Central memory CD8-positive, alpha-beta T cell (primary cell): ENCODE data around the gene GATA1.
A peak's percentile ranks its signal among the peaks of the same experiment; 100 is the strongest.

Source experiments
- ATAC-seq: fragments of 150-1000 bp; cut with Tn5 transposase; replicated peaks from 2 replicates; pipeline ENCODE4 v1.10.0; 2022; ENCODE audit warnings: mild to moderate bottlenecking, moderate FRiP score, moderate number of reproducible peaks; ENCODE audit not compliant: poor library complexity, severe bottlenecking; ENCODE audit errors: extremely low read depth
- DNase-seq, 2 donors: peaks; one replicate each; pipeline ENCODE4 v3.0.0; 2021; ENCODE audit warnings: low spot score in 2 of 2
- H3K27ac Mint-ChIP-seq: one replicate; pipeline ENCODE4 v1.8.0; 2022; ENCODE audit warnings: low read depth, mild to moderate bottlenecking, moderate library complexity, mixed read lengths
- H3K27me3 Mint-ChIP-seq: one replicate; pipeline ENCODE4 v1.8.0; 2022; ENCODE audit warnings: mixed read lengths
- H3K36me3 Mint-ChIP-seq: one replicate; pipeline ENCODE4 v1.8.0; 2022; ENCODE audit warnings: mild to moderate bottlenecking, moderate library complexity, mixed read lengths; ENCODE audit not compliant: insufficient read depth
- H3K4me1 Mint-ChIP-seq: one replicate; pipeline ENCODE4 v1.8.0; 2022; ENCODE audit warnings: mixed read lengths
- H3K4me3 Mint-ChIP-seq: one replicate; pipeline ENCODE4 v1.8.0; 2022; ENCODE audit warnings: mild to moderate bottlenecking, moderate library complexity, mixed read lengths
- H3K9me3 Mint-ChIP-seq: one replicate; pipeline ENCODE4 v1.8.0; 2022; ENCODE audit warnings: mixed read lengths

GATA1 gene

DNA sequence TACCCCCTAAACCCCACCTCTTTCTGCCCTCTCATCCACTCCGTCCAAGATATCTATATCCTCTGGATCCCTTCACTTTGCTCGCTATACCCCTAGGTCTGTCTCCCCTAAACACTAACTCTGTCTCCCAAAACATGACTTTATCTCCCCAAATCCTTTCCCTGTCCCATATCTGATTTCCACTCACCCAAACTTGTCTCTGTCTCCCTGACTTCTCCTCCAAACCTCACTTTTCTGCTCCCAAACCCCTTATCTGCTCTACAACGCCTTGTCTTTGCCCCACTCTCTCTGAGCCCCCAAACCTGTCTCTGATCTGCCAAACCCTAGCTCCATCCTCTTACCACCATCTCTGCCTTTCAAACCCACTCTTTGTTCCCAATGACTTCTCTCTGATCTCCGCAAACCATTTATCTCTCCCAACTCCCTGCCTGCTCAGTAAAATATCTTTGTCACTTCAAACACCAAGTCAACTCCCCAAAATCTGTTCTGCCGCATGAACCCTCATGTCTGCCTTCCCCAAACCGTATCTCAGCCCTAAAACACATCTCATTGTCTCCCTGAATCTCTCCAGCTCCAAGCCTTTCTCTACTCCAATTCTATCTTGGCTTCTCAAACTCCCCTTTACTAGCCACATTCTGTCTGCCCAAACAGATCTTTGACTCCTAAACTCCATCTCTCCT is 575 bp downstream of the GATA1 start:
- H3K36me3 Mint-ChIP-seq: no peaks in the 10 kb centered on the region
- ATAC-seq: no peak
- no peak overlapping the region for H3K4me3 Mint-ChIP-seq
- H3K27ac Mint-ChIP-seq: no peak overlapping the region
- H3K9me3 Mint-ChIP-seq: no peaks in the 10 kb centered on the region
- no peak for DNase-seq
- H3K27me3 Mint-ChIP-seq: peaks cover 9% of the 10 kb centered on the region
- peaks cover 19% of the 10 kb centered on the region for H3K4me1 Mint-ChIP-seq

GRCh38 chrX:48787505-48788443 is 1.4 kb downstream of the GATA1 start:
- no peak overlapping the region for H3K4me3 Mint-ChIP-seq
- DNase-seq (no peak), ATAC-seq (no peak)
- no peaks in the 10 kb centered on the region for H3K9me3 Mint-ChIP-seq
- H3K27me3 Mint-ChIP-seq: peaks cover 9% of the 10 kb centered on the region
- peaks cover 19% of the 10 kb centered on the region for H3K4me1 Mint-ChIP-seq
- H3K36me3 Mint-ChIP-seq: no peaks in the 10 kb centered on the region
- peak overlapping the region; percentile 44 for H3K27ac Mint-ChIP-seq

DNA sequence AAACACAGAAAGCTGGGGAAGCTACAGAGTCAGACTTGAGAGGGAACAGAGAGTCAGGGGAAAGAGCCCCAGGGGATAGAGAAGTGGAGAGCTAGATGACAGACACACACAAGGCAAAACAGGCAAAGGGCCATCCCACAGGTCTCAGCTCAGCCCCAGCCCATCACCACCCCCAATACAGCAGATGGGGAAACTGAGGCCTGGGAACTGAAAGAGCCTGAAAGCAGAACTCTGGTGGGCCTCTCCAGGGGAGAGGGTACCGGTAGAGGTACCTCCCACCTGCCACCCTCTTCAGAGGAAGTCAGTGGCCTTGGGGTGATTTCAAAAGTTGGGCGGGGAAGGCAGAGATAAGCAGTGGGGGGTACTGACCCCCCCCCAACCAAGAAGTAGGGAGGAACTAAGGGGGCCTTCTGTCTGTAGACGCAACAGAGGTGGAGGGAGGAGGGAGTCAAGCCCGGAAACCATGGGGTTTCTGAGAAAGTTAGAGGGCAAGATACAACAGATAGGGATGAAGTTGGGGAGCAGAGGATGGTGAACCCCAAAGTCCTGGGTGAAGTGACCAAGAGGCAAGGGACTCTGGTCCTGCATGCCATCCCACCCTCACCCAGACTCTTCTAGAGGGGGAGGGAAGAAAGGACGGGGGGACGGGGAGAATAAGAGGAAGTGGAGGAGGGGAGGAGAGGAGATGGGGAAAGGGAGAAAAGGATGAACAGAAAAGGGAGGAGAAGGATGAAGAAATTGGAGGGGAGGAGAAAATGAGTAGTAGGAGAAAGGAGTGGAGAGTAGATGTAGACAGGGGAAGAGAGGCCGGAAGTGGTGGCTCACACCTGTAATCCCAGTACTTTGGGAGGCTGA is 3.2 kb downstream of the GATA1 start:
- Mint-ChIP-seq H3K36me3 (peaks cover 2% of the 10 kb centered on the region), H3K9me3 (no peaks in the 10 kb centered on the region), H3K4me1 (peaks cover 19% of the 10 kb centered on the region), H3K4me3 (no peak overlapping the region), H3K27me3 (peaks cover 9% of the 10 kb centered on the region), H3K27ac (peak overlapping the region; percentile 44)
- no peak for DNase-seq
- ATAC-seq: no peak

- no peak for DNase-seq
- H3K27ac Mint-ChIP-seq: peak overlapping the region; percentile 44
- peaks cover 2% of the 10 kb centered on the region for H3K36me3 Mint-ChIP-seq
- no peak overlapping the region for H3K4me3 Mint-ChIP-seq
- no peaks in the 10 kb centered on the region for H3K9me3 Mint-ChIP-seq
- peaks cover 19% of the 10 kb centered on the region for H3K4me1 Mint-ChIP-seq
- H3K27me3 Mint-ChIP-seq: peaks cover 9% of the 10 kb centered on the region
- no peak for ATAC-seq
Measured at GRCh38 chrX:48790477-48790876, 4.1 kb downstream of the GATA1 start.

- H3K27ac Mint-ChIP-seq: no peak overlapping the region
- no peaks in the 10 kb centered on the region for H3K9me3 Mint-ChIP-seq
- H3K4me3 Mint-ChIP-seq: no peak overlapping the region
- peaks cover 9% of the 10 kb centered on the region for H3K27me3 Mint-ChIP-seq
- peaks cover 19% of the 10 kb centered on the region for H3K4me1 Mint-ChIP-seq
- H3K36me3 Mint-ChIP-seq: peaks cover 2% of the 10 kb centered on the region
- ATAC-seq (no peak), DNase-seq (no peak)
Measured at GRCh38 chrX:48791063-48791820, 4.9 kb downstream of the GATA1 start.

DNA sequence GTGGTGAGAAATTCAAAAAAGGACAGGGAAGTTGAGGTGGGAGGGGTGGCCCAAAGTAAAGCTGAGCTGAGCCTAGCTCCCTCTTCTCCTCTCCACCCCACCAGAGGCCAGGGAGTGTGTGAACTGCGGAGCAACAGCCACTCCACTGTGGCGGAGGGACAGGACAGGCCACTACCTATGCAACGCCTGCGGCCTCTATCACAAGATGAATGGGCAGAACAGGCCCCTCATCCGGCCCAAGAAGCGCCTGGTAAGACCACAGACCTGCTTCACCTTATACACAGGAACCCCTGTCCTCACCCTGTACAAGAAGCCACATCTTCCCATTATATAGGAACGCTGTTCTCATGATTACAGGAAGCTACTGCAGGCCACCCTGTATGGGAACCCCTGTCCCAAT is 5.8 kb downstream of the GATA1 start:
- Mint-ChIP-seq H3K9me3 (no peaks in the 10 kb centered on the region), H3K4me1 (peaks cover 19% of the 10 kb centered on the region), H3K27ac (no peak overlapping the region), H3K4me3 (no peak overlapping the region), H3K36me3 (peaks cover 2% of the 10 kb centered on the region), H3K27me3 (peaks cover 1% of the 10 kb centered on the region)
- DNase-seq (no peak), ATAC-seq (no peak)

GRCh38 chrX:48793935-48794334 is 7.5 kb downstream of the GATA1 start:
- Mint-ChIP-seq H3K27me3 (no peaks in the 10 kb centered on the region), H3K9me3 (no peaks in the 10 kb centered on the region), H3K4me3 (no peak overlapping the region), H3K27ac (no peak overlapping the region), H3K4me1 (peaks cover 14% of the 10 kb centered on the region), H3K36me3 (peaks cover 2% of the 10 kb centered on the region)
- no peak for DNase-seq
- no peak for ATAC-seq

GRCh38 chrX:48794340-48794910 is 8.0 kb downstream of the GATA1 start:
- Mint-ChIP-seq H3K27ac (no peak overlapping the region), H3K4me1 (peaks cover 9% of the 10 kb centered on the region), H3K9me3 (no peaks in the 10 kb centered on the region), H3K36me3 (peaks cover 2% of the 10 kb centered on the region), H3K27me3 (no peaks in the 10 kb centered on the region), H3K4me3 (no peak overlapping the region)
- ATAC-seq (no peak), DNase-seq (no peak)

DNA sequence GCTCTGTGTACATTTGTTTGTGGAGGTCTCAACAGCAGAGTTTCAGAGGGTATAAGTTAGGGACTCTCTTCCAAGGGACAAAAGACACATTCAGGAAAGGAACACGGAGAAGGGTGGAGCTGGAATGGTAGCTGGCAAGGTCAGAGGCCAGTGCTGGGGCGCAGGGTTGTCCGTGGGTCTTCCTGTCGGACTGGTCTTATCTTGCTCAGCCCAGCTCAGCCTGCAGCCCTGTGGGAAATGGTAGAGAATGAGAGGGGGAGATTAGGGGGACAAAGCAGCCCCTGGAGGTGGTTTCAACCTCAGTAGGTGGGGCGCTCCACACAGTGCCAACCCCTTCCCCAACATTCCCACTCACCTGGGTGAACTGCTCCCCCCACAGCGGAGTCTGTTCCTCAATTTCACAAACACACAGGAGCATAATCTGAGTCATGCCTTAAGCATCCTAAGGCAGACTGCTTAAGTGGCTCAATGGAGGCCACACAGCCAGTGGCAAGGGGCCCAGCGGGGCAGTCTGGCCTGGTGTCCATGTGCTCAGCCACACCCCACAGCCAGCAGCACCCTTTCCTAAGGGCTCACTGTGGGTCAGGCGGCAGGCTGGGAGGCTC is 8.6 kb downstream of the GATA1 start:
- H3K27ac Mint-ChIP-seq: no peak overlapping the region
- no peak for ATAC-seq
- no peaks in the 10 kb centered on the region for H3K9me3 Mint-ChIP-seq
- H3K4me3 Mint-ChIP-seq: no peak overlapping the region
- H3K36me3 Mint-ChIP-seq: peaks cover 2% of the 10 kb centered on the region
- DNase-seq: no peak
- no peaks in the 10 kb centered on the region for H3K27me3 Mint-ChIP-seq
- peaks cover 3% of the 10 kb centered on the region for H3K4me1 Mint-ChIP-seq

DNA sequence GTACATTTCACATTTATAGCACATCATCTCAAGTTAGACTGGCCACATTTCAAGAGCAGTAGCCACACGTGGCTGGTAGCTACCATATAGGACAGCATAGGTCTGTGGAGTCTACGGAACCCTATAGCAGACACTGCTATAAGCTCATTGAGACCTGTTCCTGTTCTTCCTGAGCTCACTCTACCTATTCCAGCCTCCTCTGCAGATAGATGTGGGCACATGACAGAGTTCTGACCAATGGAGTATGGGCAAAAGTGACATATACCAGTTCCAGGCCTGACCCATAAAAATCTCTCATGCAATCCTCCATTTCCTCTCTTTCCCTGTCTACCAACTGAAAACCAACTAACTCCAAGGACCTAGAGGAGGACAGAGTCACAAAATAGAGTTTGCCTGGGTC is 11.9 kb downstream of the GATA1 start:
- no peak overlapping the region for H3K4me3 Mint-ChIP-seq
- H3K4me1 Mint-ChIP-seq: peaks cover 21% of the 10 kb centered on the region
- no peak overlapping the region for H3K27ac Mint-ChIP-seq
- H3K9me3 Mint-ChIP-seq: no peaks in the 10 kb centered on the region
- H3K27me3 Mint-ChIP-seq: no peaks in the 10 kb centered on the region
- peaks cover 12% of the 10 kb centered on the region for H3K36me3 Mint-ChIP-seq
- ATAC-seq: no peak
- DNase-seq: no peak

DNA sequence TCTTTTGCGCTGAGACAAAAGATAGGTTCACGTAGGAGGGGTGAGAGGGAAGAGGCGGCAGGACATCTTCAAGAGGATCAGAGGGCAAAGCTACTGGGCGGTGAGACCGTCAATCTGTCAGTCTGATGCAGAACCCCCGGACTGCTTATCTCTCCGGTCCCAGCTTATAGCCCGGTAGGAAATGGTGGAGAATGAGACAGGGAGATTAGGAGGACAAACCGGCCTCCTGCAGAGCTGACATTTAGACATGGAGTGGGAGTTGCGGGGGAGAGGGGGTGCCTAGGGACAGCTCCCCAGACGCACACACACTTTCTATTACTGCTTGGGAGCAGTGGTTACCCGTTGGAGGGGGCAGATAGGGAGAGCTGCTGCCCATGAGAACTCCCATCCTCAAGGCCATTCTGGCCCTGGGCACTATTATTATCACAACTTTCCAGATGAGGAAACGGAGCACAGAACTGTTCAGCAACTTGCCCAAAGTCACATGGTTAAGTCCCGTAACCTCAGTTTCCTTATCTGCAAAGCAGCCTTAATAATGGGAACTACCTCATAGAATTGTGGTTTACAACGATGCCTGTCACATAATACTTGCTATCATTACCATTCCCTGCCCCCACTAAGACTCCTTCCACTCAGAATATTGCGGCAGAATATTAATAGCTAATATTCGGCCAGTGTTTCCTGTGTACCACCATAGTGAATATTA is 14.3 kb downstream of the GATA1 start:
- Mint-ChIP-seq H3K27ac (peak overlapping the region; percentile 97), H3K36me3 (peaks cover 16% of the 10 kb centered on the region), H3K4me1 (peaks cover 31% of the 10 kb centered on the region), H3K4me3 (peak overlapping the region; percentile 96), H3K27me3 (no peaks in the 10 kb centered on the region), H3K9me3 (no peaks in the 10 kb centered on the region)
- ATAC-seq (no peak), DNase-seq (no peak)
